HFF-Myc (cell line): ENCODE data around the gene HOXD10.

ENCODE experiments used
- DNase-seq: peaks from one replicate; pipeline ENCODE4 v3.0.0-alpha.2; 2011; ENCODE audit warnings: low read depth; ENCODE audit errors: extremely low read depth
- H3K4me3 ChIP-seq: replicated peaks from 2 replicates; pipeline ENCODE4 v1.5.1; 2011; ENCODE audit warnings: low read depth, mild to moderate bottlenecking, control low read depth, low read length
- CTCF ChIP-seq: IDR thresholded peaks from 2 replicates; pipeline ENCODE4 v1.5.1; 2012; ENCODE audit warnings: mild to moderate bottlenecking, low read depth, low read length, control low read depth; ENCODE audit errors: missing control alignments

The HOXD10 gene

GRCh38 chr2:176115883-176116813 is at the start of gene HOXD10:
Gene HOXD10 (plus strand): TSS chr2:176116778. CDS start chr2:176116834, 56 bp downstream.
- no peak for TF ChIP-seq CTCF
- DNase-seq, result no peak
- H3K4me3 ChIP-seq, result no peak within 1 kb of the TSS

- TF ChIP-seq CTCF, result no peak
- DNase-seq, result no peak
- H3K4me3 ChIP-seq, result no peak overlapping the region
These were observed 48.8 kb upstream of the HOXD10 start for GRCh38 chr2:176067589-176068418.

GRCh38 chr2:176068419-176068832 is 48.2 kb upstream of the HOXD10 start:
- H3K4me3 ChIP-seq, result no peak overlapping the region
- no peak for TF ChIP-seq CTCF
- no peak for DNase-seq

- TF ChIP-seq CTCF, result no peak
- DNase-seq, result no peak
- H3K4me3 ChIP-seq, result no peak overlapping the region
These were observed 45.0 kb upstream of the HOXD10 start for GRCh38 chr2:176071330-176072291.

- no peak overlapping the region for H3K4me3 ChIP-seq
- TF ChIP-seq CTCF, result no peak
- no peak for DNase-seq
These were observed 44.3 kb upstream of the HOXD10 start for GRCh38 chr2:176072292-176072669.
